Astrocyte (in vitro differentiated cells and primary cell): ENCODE measurements around the gene MAST2.

Experiments used
- CTCF ChIP-seq: IDR thresholded peaks from 2 replicates; pipeline ENCODE4 v1.5.1; 2011; ENCODE audit warnings: low read depth, mild to moderate bottlenecking, inconsistent platforms, low read length, moderate library complexity; ENCODE audit not compliant: insufficient read depth
- EZH2 ChIP-seq: IDR thresholded peaks from 2 replicates; pipeline ENCODE4 v1.6.1; 2012; ENCODE audit warnings: mild to moderate bottlenecking, low read length, inconsistent platforms; ENCODE audit not compliant: insufficient read depth

- TF ChIP-seq CTCF, result no peak
- no peak for TF ChIP-seq EZH2
These were observed 44.7 kb downstream of the MAST2 start for GRCh38 chr1:45848097-45848496.
